H9 (cell line): ENCODE data around the gene SEMA4D. TPM values are rescaled to one million over a fixed set of nuclear protein-coding genes. Genes with fewer than 3 reads are reported as not detected.

Source experiments
- DNase-seq: peaks from one replicate; pipeline ENCODE4 v3.0.0-alpha.2; 2017
- H2AFZ ChIP-seq: one replicate; pipeline ENCODE4 v1.6.1; 2013; ENCODE audit warnings: mild to moderate bottlenecking, low read length, control low read depth, moderate library complexity
- H2AK5ac ChIP-seq: 2 replicates; pipeline ENCODE4 v1.6.1; 2013; ENCODE audit warnings: low read length, control low read depth, mixed read lengths; ENCODE audit not compliant: insufficient read length
- H2BK120ac ChIP-seq: one replicate; pipeline ENCODE4 v1.6.1; 2013; ENCODE audit warnings: low read depth, mild to moderate bottlenecking, low read length, control low read depth, inconsistent platforms; ENCODE audit not compliant: poor library complexity, severe bottlenecking
- H2BK12ac ChIP-seq: 2 replicates; pipeline ENCODE4 v1.6.1; 2013; ENCODE audit warnings: low read length, control low read depth, mixed read lengths, low read depth; ENCODE audit not compliant: insufficient read length
- H2BK15ac ChIP-seq: 2 replicates; pipeline ENCODE4 v1.6.1; 2013; ENCODE audit warnings: low read depth, low read length, control low read depth
- H2BK20ac ChIP-seq: one replicate; pipeline ENCODE4 v1.6.1; 2013; ENCODE audit warnings: low read depth, mild to moderate bottlenecking, low read length, control low read depth, inconsistent platforms; ENCODE audit not compliant: poor library complexity, severe bottlenecking
- H2BK5ac ChIP-seq: 2 replicates; pipeline ENCODE4 v1.6.1; 2013; ENCODE audit warnings: low read length, control low read depth, mixed read lengths; ENCODE audit not compliant: insufficient read length
- H3K14ac ChIP-seq: 2 replicates; pipeline ENCODE4 v1.6.1; 2013; ENCODE audit warnings: low read length, control low read depth; ENCODE audit not compliant: insufficient read depth
- H3K18ac ChIP-seq: 2 replicates; pipeline ENCODE4 v1.6.1; 2013; ENCODE audit warnings: low read depth, mild to moderate bottlenecking, mixed read lengths, low read length, control low read depth; ENCODE audit not compliant: insufficient read length
- H3K23ac ChIP-seq: 2 replicates; pipeline ENCODE4 v1.6.1; 2013; ENCODE audit warnings: low read length, control low read depth, mixed read lengths, low read depth; ENCODE audit not compliant: insufficient read length
- H3K23me2 ChIP-seq: 2 replicates; pipeline ENCODE4 v1.6.1; 2013; ENCODE audit warnings: low read depth, mild to moderate bottlenecking, mixed read lengths, low read length, control low read depth; ENCODE audit not compliant: insufficient read length, poor library complexity, severe bottlenecking
- H3K27ac ChIP-seq: 2 replicates; pipeline ENCODE4 v1.5.1; 2013; ENCODE audit warnings: low read length, control low read depth, mixed read lengths, low read depth; ENCODE audit not compliant: insufficient read length
- H3K27me3 ChIP-seq: 2 replicates; pipeline ENCODE4 v1.6.1; 2013; ENCODE audit warnings: low read length, control low read depth, inconsistent platforms; ENCODE audit not compliant: insufficient read depth
- H3K4ac ChIP-seq: 2 replicates; pipeline ENCODE4 v1.6.1; 2013; ENCODE audit warnings: low read depth, mild to moderate bottlenecking, control low read depth, inconsistent platforms, low read length, moderate library complexity
- H3K4me1 ChIP-seq: 2 replicates; pipeline ENCODE4 v1.6.1; 2013; ENCODE audit warnings: low read length, control low read depth, inconsistent platforms; ENCODE audit not compliant: insufficient read depth
- H3K4me2 ChIP-seq: 2 replicates; pipeline ENCODE4 v1.6.1; 2013; ENCODE audit warnings: low read length, control low read depth, mixed read lengths; ENCODE audit not compliant: insufficient read length, insufficient read depth
- H3K56ac ChIP-seq: 2 replicates; pipeline ENCODE4 v1.6.1; 2013; ENCODE audit warnings: low read depth, mild to moderate bottlenecking, mixed read lengths, low read length, control low read depth; ENCODE audit not compliant: insufficient read length
- H3K79me1 ChIP-seq: 2 replicates; pipeline ENCODE4 v1.6.1; 2013; ENCODE audit warnings: low read depth, mild to moderate bottlenecking, moderate library complexity, low read length, control low read depth, inconsistent platforms; ENCODE audit not compliant: insufficient read depth, poor library complexity, severe bottlenecking
- H3K79me2 ChIP-seq: 2 replicates; pipeline ENCODE4 v1.6.1; 2013; ENCODE audit warnings: low read length, control low read depth, inconsistent platforms; ENCODE audit not compliant: insufficient read depth
- H3K9ac ChIP-seq: 2 replicates; pipeline ENCODE4 v1.6.1; 2013; ENCODE audit warnings: low read length, control low read depth, mixed read lengths; ENCODE audit not compliant: insufficient read length; ENCODE audit errors: extremely low read depth
- H3K9me3 ChIP-seq: one replicate; pipeline ENCODE4 v1.6.1; 2013; ENCODE audit warnings: low read depth, low read length, inconsistent platforms; ENCODE audit not compliant: control insufficient read depth
- H3T11ph ChIP-seq: one replicate; pipeline ENCODE4 v1.6.1; 2013; ENCODE audit warnings: mild to moderate bottlenecking, low read length, control low read depth, inconsistent platforms
- H4K20me1 ChIP-seq: one replicate; pipeline ENCODE4 v1.6.1; 2013; ENCODE audit not compliant: control insufficient read depth, insufficient read length, insufficient read depth
- H4K5ac ChIP-seq: 2 replicates; pipeline ENCODE4 v1.6.1; 2013; ENCODE audit warnings: low read depth, mild to moderate bottlenecking, mixed read lengths, low read length, control low read depth; ENCODE audit not compliant: insufficient read length
- H4K8ac ChIP-seq: replicated peaks from 2 replicates; pipeline ENCODE4 v1.6.1; 2013; ENCODE audit warnings: low read length, control low read depth, mixed read lengths, low read depth; ENCODE audit not compliant: insufficient read length
- H4K91ac ChIP-seq: 2 replicates; pipeline ENCODE4 v1.6.1; 2013; ENCODE audit warnings: low read depth, mild to moderate bottlenecking, moderate library complexity, mixed read lengths, low read length, control low read depth; ENCODE audit not compliant: insufficient read length
- H3K27ac Mint-ChIP-seq, 3 experiments: 2 replicates in 2 of 3; 3 replicates in 1 of 3; pipeline ENCODE4 v1.8.0; 2020 to 2021; ENCODE audit warnings: mixed read lengths in 3 of 3, mild to moderate bottlenecking in 1 of 3, moderate library complexity in 1 of 3
- H3K27me3 Mint-ChIP-seq: 2 replicates; pipeline ENCODE4 v1.8.0; 2021; ENCODE audit warnings: low read depth, mild to moderate bottlenecking, moderate library complexity, mixed read lengths
- H3K36me3 Mint-ChIP-seq, 3 experiments: 2 replicates in 2 of 3; 3 replicates in 1 of 3; pipeline ENCODE4 v1.8.0; 2020 to 2021; ENCODE audit warnings: low read depth in 3 of 3, mixed read lengths in 3 of 3; ENCODE audit not compliant: insufficient read depth in 1 of 3
- H3K4me1 Mint-ChIP-seq, 2 experiments: 2 replicates each; pipeline ENCODE4 v1.8.0; 2020; ENCODE audit warnings: mixed read lengths in 2 of 2
- H3K4me3 Mint-ChIP-seq, 2 experiments: 2 replicates in 1 of 2; 3 replicates in 1 of 2; pipeline ENCODE4 v1.8.0; 2020 to 2021; ENCODE audit warnings: mild to moderate bottlenecking in 2 of 2, mixed read lengths in 2 of 2, moderate library complexity in 1 of 2
- H3K9me3 Mint-ChIP-seq, 2 experiments: 2 replicates in 1 of 2; 3 replicates in 1 of 2; pipeline ENCODE4 v1.8.0; 2020; ENCODE audit warnings: mild to moderate bottlenecking in 2 of 2, mixed read lengths in 2 of 2, moderate library complexity in 1 of 2
- CTCF ChIP-seq: fragments of 200-600 bp; sonication (generic); conservative IDR thresholded peaks from 3 replicates; pipeline ENCODE4 v1.8.0; 2021; ENCODE audit warnings: antibody characterized with exemption, mild to moderate bottlenecking
- WGBS: extraction: QIAGEN DNeasy Blood & Tissue Kit; methylation state at CpG from one replicate; pipeline ENCODE4 v1.1.7; 2013; ENCODE audit warnings: missing lambda C conversion rate, low lambda C conversion rate, mixed read lengths; ENCODE audit not compliant: insufficient read length; ENCODE audit errors: extremely low coverage; 5-methylcytosine and 5-hydroxymethylcytosine counted together
- total RNA-seq: library from RNA; stranded (reverse); gene quantifications from 2 replicates; pipeline ENCODE4 v1.2.1, GENCODE V29; 2021

Gene SEMA4D
- total RNA-seq, 1 experiment from 2014 or later, result 47.2 TPM

DNA sequence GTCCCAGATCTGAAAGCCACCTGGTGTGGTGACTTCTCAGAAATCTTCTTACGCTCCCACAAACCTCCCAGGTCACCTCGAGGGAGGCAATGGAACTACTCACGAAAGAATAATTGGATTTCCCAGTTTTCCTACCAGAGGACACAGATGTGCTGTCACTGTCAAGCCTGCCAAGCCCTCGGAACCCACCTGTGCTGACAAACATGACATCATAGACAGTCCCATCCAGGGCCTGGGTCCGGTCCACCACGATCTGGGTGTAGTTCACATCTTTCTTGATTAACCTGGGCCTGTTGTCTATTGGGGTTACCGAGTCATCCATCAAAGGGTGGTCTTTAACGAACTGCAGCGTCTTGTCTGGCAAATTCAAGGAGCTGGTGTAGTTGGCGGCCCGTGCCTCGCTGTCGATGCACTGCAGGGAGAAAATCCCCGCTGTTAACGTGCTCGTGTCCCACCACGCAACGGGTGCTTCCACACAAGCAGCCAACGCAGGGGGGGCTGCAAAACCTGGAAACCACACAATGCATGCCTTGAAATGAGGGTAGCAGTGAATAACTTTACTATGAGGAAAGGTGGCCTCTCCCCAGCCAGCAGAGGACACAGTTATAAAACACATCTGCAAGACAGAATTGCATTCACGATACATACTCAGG lies 110.6 kb downstream of the SEMA4D start:
- Mint-ChIP-seq H3K36me3 (peaks cover 22 to 88% (median 79%) of the 10 kb centered on the region in 3 experiments; a peak in 6 of 7 replicates), H3K4me3 (no peak overlapping the region), H3K27ac (no peak overlapping the region), H3K27me3 (no peaks in the 10 kb centered on the region; the same call in 1 of the 2 replicates), H3K4me1 (peaks cover 0 to 2% of the 10 kb centered on the region in 2 experiments; a peak in 1 of 4 replicates), H3K9me3 (no peaks in the 10 kb centered on the region)
- H4K8ac ChIP-seq, result no peak overlapping the region
- H3K4ac ChIP-seq, result no peak overlapping the region
- H2BK15ac ChIP-seq, result no peak overlapping the region
- H3K14ac ChIP-seq, result no peak overlapping the region
- H3K9ac ChIP-seq, result no peak overlapping the region
- no peak overlapping the region for H2BK20ac ChIP-seq
- H3K79me1 ChIP-seq, result no peaks in the 10 kb centered on the region
- H3K23ac ChIP-seq, result no peak overlapping the region
- no peaks in the 10 kb centered on the region for H3K27me3 ChIP-seq
- H3T11ph ChIP-seq, result no peak overlapping the region
- no peak for TF ChIP-seq CTCF
- no peaks in the 10 kb centered on the region for H3K4me1 ChIP-seq
- H2AK5ac ChIP-seq, result no peak overlapping the region
- no peak overlapping the region for H3K27ac ChIP-seq
- no peak overlapping the region for H2BK12ac ChIP-seq
- WGBS, result no CpG with 5 or more reads among the region's 20 CpGs
- H4K91ac ChIP-seq, result no peak overlapping the region
- no peaks in the 10 kb centered on the region for H4K20me1 ChIP-seq
- no peak for DNase-seq
- H4K5ac ChIP-seq, result no peak overlapping the region
- no peaks in the 10 kb centered on the region for H3K79me2 ChIP-seq
- H3K18ac ChIP-seq, result no peak overlapping the region
- H3K56ac ChIP-seq, result no peak overlapping the region
- H2AFZ ChIP-seq, result no peak overlapping the region
- H3K23me2 ChIP-seq, result no peaks in the 10 kb centered on the region
- H3K9me3 ChIP-seq, result no peaks in the 10 kb centered on the region
- no peak overlapping the region for H2BK120ac ChIP-seq
- no peak overlapping the region for H2BK5ac ChIP-seq
- H3K4me2 ChIP-seq, result no peak overlapping the region
